GM18507 (cell line): ENCODE measurements around the gene CNOT9.
"Not testable (repeated sequence)": the region's sequence is repeated elsewhere in the genome, so short reads cannot be mapped to it uniquely, and the experiment has no call there.

ENCODE experiments used
- DNase-seq: peaks from one replicate; pipeline ENCODE4 v3.0.0; 2011; ENCODE audit warnings: low read depth; ENCODE audit not compliant: insufficient read length; ENCODE audit errors: extremely low spot score
- FAIRE-seq: peaks from 2 replicates; lab custom pipeline; 2011; peaks lifted over from hg19 to GRCh38; lab: Jason Lieb, UNC

The CNOT9 gene, protein sequence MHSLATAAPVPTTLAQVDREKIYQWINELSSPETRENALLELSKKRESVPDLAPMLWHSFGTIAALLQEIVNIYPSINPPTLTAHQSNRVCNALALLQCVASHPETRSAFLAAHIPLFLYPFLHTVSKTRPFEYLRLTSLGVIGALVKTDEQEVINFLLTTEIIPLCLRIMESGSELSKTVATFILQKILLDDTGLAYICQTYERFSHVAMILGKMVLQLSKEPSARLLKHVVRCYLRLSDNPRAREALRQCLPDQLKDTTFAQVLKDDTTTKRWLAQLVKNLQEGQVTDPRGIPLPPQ

DNA sequence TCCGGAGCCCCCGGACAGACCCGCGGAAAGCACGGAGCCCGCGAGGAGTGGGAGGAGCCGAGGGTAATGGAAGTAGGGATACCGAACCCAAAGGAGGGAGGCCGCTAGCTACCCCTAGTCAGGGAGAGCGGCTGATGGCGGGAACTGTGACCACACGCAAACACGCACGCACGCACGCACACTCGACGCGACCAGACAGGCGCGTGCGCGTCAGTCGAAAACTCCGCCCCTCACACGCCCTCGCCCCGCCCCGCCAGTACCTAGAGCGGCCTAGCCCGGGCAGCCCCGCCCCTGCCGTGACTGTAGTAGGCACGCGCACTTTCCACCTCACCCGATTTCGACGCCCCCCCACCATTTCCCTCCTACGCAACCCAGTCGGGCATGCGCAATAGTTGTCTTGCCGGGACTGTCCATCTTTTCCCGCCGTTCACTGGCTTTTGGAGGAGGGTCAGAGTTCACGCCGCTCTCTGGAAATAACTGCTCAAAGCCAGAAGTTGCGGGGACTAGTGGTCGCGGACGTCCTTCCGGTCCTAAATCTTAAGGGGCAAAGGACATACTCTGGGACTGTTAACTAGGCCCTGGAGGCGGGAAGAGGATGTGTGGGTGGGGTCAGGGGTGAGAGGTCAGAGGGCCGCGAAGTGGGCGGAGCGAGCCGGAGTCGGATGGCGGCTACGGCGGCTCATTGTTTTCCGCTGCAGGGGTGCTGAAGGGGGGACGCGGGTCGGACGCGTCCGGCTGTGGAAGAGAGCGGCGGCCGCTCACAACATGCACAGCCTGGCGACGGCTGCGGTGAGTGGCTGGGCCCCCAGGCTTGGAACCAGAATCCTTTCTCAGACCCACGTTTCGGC lies at the start of gene CNOT9, which contains the start of gene USP37:
TSS of gene CNOT9 (plus strand) at position 650 of the 848 bp plus-strand sequence. CDS start at position 766, 116 bp downstream.
TSS of gene USP37 (minus strand) at position 162 of the 848 bp plus-strand sequence. CDS start 9,698 bp downstream, outside the sequence.
- peak; percentile 97 for FAIRE-seq
- peak; percentile 94 for DNase-seq

DNA sequence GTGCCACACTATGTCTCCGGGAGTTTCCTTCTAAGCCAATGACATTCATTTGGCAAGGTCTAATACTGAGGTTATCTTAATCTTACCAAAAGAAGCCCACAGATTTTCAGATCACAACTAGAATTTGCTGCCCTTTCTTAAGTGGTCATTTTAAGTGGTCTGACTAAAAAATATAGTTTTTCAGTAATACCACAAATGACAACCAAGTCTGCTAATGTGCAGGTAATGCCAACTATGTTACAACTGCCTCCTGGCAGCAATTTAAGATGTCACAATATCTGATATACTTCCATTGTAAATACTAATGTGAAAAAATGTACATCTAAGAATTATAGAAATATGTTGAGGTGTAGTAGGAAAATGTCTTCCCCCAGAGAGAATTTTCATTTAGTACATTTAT lies 49.8 kb upstream of the CNOT9 start:
- DNase-seq (no peak), FAIRE-seq (no peak)

GRCh38 chr2:218523651-218524050 lies 45.0 kb upstream of the CNOT9 start:
- no peak for FAIRE-seq
- no peak for DNase-seq

DNA sequence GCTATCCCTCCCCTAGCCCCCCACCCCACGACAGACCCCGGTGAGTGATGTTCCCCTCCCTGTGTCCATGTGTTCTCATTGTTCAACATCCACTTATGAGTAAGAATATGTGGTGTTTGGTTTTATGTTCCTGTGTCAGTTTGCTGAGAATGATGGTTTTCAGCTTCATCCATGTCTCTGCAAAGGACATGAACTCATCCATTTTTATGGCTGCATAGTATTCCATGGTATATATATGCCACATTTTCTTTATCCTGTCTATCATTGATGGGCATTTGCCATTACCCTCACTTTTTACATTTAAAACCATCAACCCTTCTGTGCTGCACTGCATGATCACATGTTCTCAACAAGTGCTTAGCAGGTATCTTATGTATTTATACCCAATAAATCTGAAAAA lies 40.2 kb upstream of the CNOT9 start:
- not testable (repeated sequence) for DNase-seq

DNA sequence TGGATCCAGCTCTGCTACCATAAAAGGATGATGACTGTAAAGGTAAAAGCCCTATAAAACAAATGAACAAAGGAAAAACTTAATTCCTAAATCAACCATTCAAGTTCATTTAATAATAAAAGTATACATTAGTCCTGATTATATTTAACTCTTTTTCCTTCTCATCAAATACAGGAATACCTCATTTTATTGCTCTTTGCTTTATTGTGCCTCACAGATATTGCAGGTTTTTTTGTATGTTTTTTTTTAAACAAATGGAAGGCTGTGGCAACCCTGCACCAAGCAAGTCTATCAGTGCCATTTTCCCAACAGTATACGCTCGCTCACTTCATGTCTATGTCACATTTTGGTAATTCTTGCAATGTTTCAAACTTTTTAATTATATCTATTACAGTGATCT lies 38.6 kb upstream of the CNOT9 start:
- no peak for FAIRE-seq

More for the DNA sequence above, 40.2 kb upstream of the CNOT9 start:
- not testable (repeated sequence) for FAIRE-seq

DNA sequence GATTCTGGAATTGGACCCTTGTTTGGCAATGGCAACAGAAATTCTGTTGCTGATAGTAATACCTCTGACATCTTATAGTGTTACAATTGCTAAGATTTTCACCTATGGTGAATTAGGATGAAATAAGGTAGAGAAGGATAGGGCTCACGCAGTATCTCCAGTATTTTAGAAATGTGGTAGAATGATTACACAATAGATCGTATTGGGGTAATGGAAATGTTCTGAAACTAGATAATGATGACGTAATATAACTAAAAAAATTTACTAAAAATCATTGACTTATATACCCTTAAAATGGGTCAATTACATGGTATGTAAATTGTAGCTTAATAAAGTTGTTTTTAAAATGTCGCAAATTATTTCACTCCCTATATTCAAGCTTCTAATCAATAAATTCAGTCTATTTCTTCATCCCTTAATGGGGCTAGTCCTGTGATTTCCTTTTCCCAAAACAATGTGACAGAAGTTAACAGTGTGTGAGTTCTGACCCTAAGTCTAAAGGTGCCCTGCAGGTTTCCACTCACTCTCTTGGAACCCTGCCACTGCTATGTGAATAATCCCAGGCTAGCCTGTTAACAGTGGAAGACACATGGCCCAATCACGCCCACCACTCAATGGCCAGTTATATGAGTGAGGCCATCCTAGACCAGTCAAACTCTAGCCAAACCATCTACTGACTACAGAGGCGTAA lies 31.7 kb upstream of the CNOT9 start:
- DNase-seq (no peak), FAIRE-seq (no peak)

More for the DNA sequence above, 38.6 kb upstream of the CNOT9 start:
- DNase-seq: no peak

DNA sequence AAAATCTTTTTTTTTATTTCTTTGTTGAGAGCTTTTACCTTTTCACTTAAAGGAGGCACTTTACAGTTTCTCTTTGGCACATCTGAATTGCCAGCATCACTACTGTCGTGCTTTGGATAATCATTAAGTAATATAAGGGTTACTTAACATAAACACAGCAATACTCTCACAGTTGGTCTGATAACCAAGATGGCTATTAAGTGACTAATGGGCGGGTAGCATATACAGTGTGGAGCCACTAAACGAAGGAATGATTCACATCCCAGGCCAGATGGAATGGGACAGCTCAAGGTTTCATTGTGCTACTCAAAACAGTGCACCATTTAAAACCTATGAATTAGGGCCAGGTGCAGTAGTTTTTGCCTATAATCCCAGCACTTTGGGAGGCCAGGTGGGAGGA lies 28.6 kb upstream of the CNOT9 start:
- FAIRE-seq (no peak), DNase-seq (no peak)

DNA sequence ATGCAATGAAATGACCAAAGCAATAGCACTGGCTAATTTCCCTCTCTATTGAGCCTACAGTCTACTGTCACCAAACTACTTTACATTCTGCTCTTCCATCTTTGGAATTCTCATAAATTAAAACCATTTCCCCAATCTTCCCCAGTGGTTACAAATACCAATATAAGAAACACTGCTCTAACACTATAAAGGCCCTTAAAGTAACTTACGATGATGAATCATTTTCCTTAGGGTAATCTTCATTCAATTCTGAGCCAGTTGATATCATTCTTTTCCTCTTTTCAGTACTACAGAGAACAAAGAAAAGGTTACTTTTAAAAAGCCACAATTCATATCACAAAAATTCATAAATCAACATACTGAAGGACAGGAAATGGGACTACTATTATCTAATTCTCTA lies 22.6 kb upstream of the CNOT9 start:
- FAIRE-seq: no peak
- no peak for DNase-seq

- no peak for DNase-seq
- no peak for FAIRE-seq
These were observed 21.1 kb upstream of the CNOT9 start for GRCh38 chr2:218547511-218547910.

- FAIRE-seq (peak; percentile 49), DNase-seq (no peak)
These were observed 20.7 kb upstream of the CNOT9 start for GRCh38 chr2:218547978-218548377.

DNA sequence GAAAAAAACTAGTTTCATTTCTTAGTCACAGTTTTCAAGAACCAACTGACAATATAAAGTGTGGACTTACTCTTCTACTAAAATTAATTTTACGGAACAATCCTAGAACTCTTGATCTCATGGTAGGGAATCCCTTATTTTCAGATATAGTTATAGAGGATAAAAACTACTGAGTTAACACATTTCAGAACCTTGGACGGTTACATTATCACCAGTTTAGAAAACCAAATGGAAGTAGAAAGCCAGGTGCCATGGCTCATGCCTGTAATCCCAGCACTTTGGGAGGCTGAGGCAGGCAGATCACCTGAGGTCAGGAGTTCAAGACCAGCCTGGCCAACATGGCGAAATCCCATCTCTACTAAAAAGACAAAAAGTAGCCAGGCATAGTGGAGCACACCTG lies 14.4 kb upstream of the CNOT9 start:
- not testable (repeated sequence) for FAIRE-seq

GRCh38 chr2:218555527-218555926 lies 13.1 kb upstream of the CNOT9 start:
- FAIRE-seq: no peak
- no peak for DNase-seq

More for the DNA sequence above, 14.4 kb upstream of the CNOT9 start:
- DNase-seq: not testable (repeated sequence)

GRCh38 chr2:218557941-218558340 lies 10.7 kb upstream of the CNOT9 start:
- DNase-seq: no peak
- no peak for FAIRE-seq

DNA sequence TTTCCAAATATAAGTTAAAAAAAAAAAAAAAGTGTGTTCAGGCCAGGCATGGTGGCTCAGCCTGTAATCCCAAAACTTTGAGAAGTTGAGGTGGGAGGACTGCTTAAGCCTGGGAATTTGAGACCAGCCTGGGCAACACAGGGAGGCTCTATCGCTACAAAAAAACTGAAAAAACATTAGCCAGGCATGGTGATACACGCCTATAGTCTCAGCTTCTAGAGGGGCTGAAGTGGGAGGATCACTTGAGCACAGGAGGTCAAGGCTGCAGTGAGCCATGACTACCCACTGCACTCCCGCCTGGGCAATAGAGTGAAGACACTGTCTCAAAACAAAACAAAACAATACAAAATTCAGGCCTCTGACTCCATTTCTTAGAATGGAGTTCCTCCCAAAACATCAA lies 9.7 kb upstream of the CNOT9 start:
- FAIRE-seq (no peak), DNase-seq (no peak)

GRCh38 chr2:218564056-218564455 lies 4.6 kb upstream of the CNOT9 start:
- DNase-seq (no peak), FAIRE-seq (no peak)

GRCh38 chr2:218566296-218566695 lies 2.3 kb upstream of the CNOT9 start:
- DNase-seq (no peak), FAIRE-seq (no peak)

DNA sequence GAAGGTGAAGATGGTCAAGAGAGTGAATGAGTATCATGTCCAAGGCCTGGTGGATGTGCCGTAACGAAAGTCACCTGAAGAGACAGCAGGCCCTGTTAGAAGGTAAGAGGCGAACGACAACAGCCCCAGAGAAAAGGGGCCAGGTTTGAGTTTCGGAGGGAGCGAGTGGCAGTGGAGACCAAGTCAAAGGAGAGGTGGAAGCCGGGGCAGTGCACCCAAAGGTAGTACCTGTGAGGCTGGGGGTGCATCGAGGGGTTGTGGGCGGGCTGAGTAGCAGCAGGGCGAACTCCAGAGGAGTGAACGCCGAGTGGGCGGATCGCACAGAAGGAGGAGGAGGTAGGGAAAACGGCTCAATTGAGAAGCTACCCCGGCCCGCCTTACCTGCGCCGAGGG lies 846 bp upstream of the CNOT9 start:
- DNase-seq: peak; percentile 32
- FAIRE-seq: peak; percentile 5

DNA sequence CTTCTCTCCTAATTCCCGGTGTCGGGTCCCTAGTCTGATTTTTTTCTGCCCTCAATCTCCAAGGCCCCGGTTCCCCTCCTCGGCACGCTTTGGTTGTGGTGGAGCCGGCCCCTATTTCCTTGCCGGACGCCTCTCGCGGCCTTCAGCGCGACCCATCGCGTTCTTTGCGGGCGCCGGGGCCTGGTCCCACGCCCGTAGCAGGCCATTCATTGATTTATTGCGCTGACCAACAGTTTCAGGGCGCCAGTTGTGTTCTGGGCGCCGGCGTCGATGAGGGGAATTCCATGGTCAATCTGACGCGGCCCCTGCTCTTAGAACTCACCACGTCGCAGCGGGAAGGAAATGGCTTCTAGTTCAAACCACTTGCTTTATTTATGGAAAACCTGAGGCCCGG lies 396 bp downstream of the CNOT9 start:
- FAIRE-seq: peak; percentile 9
- peak; percentile 22 for DNase-seq

- FAIRE-seq: peak; percentile 64
- no peak for DNase-seq
These were observed 1.2 kb downstream of the CNOT9 start for GRCh38 chr2:218569661-218570500.
